NCI-H524 (cell line): ENCODE data around the gene IGF2BP2.
"Not testable (repeated sequence)": the region's sequence is repeated elsewhere in the genome, so short reads cannot be mapped to it uniquely, and the experiment has no call there.

Experiments used
- DNase-seq, 2 experiments: peaks; one replicate each; lab custom pipeline; 2025; lab: John Stamatoyannopoulos, UW

Gene IGF2BP2

DNA sequence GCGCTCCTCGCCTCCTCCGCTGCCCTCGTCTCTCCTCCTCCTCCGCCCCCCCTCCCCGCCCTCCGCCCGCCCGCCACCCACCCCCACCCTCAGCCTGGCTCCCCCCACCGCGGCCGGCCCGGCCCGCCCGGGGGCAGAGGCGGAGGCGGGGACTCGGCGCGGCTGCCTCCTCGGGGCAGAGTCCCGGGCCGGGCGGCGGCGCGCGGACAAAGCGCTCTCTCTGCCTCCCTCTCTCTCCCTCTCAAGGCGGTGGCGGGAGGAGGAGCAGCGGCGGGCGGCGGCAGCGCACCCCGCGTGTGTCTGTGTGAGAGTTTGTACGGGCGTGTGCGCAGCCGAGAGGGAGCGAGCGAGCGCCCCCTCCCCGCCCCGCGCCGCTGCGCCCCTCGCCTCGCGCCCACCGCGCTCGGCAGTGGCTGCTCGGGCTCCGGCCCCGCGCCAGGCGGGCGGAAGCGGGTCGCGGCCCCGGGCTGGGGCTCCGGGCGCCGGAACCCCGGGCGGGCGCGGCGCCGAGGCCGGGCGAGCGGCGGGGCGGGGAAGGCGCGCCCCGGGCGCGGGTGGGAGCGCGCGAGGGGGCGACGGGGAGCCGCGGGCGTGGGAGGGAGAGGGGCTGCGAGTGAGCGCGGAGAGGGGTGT lies at the start of gene IGF2BP2:
IGF2BP2 (minus strand) TSS at position 37 of the 633 bp plus-strand sequence. CDS start 82 bp downstream, outside the sequence.
- DNase-seq, result peak; percentile 42 to 72

DNA sequence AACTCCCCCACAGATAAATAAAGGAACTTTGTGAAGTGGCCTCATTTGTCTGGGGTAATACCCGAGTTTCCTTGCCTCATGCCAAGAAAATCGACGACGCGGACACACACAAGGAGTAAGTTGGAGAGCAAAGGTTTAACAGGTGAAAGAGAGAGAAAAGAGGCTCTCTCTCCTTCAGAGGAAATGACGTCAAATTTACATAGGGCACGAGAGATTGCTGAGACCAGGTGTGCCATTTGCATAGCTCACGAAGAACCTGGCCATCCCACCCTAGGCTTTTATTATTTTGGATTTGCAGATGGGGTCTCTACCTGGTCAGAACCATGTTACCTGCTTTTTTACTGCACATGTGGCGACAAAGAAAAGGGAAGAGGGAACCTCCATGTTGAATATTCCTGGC lies 49.3 kb upstream of the IGF2BP2 start:
- no peak for DNase-seq

DNA sequence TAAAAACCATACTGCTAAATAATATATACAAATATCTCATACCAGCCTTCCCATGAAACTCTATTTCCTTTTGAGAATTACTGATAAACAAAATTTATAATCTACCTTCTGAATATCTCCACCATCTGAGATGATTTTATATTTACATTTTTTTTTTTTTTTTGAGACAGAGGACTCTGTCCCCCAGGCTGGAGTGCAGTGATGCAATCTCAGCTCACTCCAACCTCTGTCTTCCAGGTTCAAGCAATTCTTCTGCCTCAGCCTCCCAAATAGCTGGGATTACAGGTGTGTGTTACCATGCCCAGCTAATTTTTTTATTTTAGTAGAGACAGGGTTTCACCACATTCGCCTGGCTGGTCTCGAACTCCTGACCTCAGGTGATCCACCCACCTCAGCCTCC lies 42.8 kb upstream of the IGF2BP2 start:
- DNase-seq, result no peak

DNA sequence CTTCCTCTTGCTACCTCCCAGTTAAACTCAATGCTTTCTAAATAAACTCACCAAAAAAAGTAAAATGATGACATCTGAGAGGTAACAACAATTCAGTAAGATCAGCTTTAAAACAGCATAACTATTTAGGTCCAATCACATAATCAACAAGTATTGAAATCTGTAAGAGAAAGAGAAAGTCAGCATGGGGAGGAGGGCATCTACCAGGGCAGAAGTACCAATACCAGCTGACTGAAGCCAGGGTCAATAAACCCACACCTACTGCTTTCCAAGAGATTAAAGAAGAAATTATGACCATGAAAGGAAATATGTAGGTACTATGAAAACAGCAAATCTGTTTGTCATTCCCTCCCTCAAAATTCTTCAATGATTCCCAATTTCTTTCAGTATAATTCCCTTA lies 42.2 kb upstream of the IGF2BP2 start:
- DNase-seq, result no peak

DNA sequence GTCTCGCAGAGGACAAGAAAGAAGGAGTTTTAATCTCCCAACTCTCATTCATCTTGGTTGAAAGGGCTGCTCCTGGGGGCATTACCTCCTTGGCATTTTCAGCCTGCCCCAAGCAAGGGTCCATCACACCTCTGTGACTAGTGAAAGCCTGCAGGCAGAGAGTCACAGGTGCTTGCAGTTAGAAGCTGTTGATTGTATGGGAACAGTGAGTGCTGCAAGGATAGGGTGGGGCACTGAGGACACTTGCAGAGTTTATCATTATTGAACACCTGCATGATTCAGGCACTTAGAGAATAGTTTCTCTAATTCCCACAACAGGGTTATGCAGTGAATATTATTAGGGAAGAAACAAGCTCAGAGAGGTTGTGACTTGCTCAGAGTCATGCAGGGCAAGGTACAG lies 41.7 kb upstream of the IGF2BP2 start:
- no peak for DNase-seq

DNA sequence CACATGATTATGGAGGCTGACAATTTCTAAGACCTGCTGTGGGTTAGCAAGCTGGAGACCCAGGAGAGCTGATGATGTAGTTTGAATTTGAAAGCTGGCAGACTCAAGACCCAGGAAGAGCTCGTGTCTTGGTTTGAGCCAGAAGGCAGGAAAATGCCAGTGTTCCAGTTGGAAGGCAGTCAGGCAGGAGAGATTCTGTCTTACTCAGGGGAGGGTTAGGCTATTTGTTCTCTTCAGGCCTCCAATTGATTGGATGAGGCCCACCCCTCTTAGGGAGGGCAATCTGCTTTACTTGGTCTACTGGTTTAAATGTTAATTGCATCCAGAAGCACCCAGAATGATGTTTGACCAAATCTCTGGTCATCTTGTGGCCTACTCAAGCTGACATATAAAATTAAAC lies 40.4 kb upstream of the IGF2BP2 start:
- no peak for DNase-seq

DNA sequence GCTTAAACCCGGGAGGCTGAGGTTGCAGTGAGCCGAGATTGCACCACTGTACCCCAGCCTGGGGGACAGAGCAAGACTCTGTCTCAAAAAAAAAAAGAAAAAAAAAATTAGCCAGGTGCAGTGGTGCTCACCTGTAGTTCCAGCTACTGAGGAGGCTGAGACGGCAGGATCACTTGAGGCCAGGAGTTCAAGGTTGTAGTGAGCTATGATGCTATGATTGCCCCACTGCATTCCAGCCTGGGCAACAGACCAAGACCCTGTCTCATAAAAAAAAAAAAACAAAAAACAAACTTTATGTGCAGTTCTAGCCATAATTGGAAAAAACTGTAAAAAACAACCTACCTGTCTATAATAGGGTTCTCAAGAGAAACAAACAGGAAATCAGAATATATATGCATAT lies 39.9 kb upstream of the IGF2BP2 start:
- no peak for DNase-seq

DNA sequence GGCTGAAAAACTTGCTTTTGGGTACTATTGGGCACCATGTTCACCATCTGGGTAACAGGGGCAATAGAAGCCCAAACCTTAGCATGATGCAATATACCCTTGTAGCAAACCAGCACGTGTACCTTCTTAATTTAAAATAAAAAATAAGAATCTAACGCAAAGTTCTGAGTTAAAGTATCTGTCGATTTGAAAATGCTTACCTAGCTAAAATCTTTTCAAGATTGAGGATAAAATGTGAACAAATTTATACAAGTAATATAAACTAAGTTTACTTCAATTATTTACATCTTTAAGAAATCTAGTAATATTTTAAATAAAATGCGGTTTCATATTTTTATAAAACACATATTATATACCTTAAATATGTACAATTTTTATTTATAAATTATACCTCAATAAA lies 38.1 kb upstream of the IGF2BP2 start:
- DNase-seq, result no peak

DNA sequence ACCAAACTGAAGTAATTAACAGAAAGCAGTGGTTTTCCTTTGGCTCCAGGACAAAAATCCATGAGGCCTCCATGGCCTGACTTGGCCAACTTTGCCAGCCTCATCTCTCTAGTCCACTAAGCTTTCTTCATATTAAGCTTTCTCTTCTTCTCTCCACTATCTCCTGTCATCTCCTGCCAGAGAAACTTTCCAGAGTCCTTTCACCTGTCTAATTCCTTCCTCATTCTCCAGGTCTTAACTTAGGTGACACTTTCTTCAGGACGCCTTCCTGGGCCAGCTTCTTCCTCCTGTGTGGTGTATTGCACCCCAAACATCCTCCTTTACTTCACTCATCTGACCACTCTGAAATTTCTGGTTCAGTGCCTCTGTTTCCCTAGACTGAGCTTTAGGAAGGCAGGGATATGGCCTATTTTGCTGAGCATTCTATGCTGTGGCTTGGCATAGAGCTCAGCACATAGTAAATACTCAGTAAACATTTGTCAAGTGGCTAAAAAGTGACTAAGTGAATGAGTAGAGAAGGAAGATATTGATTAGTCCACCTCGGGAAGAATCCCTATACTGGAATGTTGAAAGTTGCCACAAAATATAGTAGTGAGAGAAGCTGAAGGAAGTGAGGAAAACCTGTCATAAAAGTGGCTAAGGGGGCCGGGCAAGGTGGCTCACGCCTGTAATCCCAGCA lies 34.6 kb upstream of the IGF2BP2 start:
- DNase-seq, result no peak

DNA sequence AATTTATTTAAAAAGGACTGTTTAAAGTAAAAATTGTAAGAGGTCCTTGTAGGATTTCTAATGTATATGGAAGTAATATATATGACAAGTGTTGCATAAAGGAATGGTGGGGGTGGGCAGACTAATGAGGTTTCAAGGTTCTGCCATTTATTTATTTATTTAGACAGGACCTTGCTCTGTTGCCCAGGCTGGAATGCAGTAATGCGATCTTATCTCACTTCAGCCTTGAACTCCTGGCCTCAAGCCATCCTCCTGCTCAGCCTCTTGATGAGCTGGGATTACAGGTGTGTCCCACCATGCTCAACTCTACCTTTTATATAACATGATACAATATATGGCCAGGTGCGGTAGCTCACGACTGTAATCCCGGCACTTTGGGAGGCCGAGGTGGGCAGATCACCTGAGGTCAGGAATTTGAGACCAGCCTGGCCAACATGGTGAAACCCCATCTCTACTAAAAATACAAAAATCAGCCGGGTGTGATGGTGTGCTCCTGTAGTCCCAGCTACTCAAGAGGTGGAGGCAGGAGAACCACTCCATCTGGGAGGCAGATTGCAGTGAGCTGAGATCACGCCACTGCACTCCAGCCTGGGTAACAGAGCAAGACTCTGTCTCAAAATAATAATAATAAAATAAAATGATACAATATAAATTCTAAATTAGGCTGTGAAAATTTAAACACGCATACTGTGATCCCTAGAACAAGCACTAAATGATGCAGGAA lies 33.8 kb upstream of the IGF2BP2 start:
- no peak for DNase-seq

DNA sequence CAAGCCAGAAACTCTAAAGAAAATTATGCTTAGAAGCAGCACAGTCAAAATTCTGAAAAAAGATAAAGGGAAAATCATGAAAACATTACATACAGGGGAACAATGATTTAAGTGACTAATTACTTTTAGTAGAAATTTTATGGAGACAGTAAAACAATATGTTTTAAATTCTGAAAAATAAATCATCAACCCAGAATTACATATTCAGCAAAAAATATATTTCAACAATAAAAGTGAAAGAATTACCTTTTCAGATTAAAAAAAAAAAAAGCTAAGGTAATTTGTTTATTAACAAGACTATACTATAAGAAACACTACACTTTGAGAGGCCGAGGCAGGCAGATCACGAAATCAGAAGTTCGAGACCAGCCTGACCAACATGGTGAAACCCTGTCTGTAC lies 32.4 kb upstream of the IGF2BP2 start:
- no peak for DNase-seq

DNA sequence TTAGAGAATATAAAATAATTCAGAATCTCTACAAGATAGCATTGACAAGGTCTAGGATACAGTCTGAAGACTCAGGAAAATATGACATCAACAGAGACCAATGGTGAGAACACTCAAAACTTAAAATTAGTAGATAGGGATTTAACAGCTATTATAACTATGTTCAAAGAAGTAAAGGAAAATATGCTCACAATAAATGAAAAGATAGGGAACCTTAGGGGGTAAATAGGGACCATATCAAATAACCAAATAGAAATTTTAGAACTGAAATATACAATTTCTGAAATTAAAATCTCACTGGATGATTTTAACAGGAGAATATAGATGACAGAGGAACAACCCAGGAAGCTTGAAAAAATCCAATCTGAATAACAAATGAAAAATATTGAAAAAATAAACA lies 31.8 kb upstream of the IGF2BP2 start:
- DNase-seq, result no peak

DNA sequence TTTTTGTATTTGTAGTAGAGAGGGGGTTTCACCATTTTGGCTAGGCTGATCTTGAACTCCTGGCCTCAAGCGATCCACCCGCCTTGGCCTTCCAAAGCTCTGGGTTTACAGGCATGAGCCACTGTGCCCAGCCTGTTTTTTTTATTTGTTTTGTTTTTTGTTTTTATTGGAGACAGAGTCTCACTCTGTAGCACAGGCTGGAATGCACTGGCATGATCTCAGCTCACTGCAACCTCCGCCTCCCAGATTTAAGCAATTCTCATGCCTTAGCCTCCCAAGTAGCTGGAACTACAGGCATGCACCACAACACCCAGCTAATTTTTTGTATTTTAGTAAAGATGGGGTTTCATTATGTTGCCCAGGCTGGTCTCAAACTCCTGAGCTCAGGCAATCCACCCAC lies 28.9 kb upstream of the IGF2BP2 start:
- DNase-seq, result not testable (repeated sequence)

DNA sequence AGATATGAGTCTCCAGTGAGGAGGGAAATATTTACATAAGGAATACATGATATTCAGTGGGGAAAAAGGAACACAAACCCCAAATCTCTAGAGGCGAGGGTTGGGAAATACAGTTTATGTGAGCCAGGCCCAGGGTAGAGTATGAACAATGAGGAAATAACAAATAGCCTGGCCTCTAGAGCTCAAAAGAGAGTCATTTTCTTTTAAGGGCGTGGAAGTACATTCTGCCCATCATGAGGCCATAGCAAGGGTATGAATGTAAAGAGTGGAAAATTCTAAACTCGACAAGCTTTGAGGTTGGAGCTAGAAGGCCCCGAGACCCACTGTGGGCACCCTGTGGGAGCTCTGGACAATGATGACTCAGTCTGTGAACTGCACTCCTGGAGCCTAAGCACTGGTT lies 27.8 kb upstream of the IGF2BP2 start:
- DNase-seq, result no peak

DNA sequence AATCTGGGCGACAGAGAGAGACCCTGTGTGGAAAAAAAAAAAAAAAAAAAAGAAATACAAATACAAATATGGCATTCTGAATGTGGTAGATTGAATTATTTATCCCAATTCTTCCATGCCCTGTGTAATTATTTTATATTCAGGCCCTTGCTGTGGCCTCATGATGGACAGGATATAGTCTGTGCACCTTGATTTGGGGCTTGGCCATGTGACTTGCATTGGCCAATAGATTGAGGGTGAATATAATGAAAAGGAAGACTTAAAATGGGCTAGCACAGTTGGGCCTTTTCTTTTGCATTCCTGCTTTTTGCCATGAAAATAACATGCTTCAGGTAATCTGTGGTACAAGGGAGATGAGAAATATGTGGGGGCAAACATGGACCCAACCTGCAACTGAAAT lies 27.1 kb upstream of the IGF2BP2 start:
- no peak for DNase-seq

DNA sequence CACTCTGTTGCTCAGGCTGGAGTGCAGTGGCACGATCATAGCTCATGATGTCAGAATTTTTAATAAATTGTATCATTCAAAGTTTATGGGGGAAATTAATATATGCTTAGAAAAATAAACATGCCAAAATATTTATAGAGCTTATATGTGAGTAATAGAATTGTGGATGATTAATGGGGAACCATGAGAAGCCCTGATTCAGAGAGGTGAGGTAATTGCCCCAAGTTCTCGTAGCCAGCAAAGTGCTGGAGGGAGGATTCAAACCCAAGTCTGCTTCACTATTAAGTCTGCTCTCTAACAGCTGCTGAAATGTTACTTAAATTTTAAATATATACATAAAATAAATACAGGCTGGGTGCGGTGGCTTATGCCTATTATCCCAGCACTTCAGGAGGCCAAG lies 26.2 kb upstream of the IGF2BP2 start:
- DNase-seq, result no peak

DNA sequence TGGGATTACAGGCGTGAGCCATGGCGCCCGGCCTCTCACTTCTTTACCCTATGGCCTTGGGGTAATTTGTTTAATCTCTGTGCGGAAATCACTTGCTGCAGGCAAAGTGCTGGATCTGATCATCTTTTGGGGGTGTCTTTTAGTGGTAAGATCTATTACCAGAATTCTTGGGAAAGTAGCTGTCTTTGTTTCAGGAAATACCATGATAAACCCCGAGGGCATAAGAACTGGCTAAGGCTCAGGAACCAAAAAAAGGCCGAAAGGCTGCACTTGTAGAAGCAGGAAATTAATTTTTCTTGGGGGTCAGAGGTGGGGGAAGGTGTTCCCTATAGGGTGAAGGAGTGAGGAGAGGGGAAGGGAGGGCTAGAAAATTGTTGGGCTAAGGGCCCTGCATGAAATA lies 22.7 kb upstream of the IGF2BP2 start:
- no peak for DNase-seq

DNA sequence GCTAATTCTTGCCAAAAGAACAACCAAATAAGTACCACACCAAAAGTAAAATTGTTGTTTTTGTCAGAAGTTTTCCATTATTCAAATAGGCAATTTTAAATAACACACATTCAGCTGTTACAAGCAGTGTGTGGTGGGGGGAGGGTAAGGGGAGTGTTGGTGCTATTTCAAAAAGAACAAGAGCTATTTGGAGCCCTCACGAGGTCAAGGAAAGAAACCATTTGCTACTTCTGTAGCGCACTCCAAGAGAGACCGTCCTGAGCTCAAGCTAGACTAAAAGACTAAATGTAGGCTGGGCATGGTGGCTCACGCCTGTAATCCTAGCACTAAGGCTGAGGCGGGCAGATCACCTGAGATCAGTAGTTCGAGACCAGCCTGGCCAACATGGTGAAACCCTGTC lies 21.2 kb upstream of the IGF2BP2 start:
- no peak for DNase-seq

DNA sequence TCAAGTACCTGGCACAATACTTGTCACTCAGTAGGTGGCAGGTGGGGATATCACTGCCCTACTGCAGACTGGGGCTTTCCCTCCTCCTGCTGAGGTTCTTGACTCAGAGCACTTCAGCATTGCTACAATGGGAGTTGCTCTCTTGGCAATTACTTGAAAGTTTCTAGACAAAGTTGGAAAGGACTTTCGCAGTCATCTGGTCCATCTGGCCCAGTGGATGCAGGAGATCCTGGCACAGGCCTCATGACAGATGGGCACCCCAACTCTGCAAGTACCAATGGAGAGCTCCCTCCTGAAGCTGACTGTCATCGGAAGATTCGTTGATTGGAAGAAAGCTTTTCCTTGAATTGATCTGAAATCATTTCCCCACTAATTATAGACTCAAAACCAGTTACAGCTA lies 19.2 kb upstream of the IGF2BP2 start:
- DNase-seq, result peak in 1 of 2 experiments; percentile 23

DNA sequence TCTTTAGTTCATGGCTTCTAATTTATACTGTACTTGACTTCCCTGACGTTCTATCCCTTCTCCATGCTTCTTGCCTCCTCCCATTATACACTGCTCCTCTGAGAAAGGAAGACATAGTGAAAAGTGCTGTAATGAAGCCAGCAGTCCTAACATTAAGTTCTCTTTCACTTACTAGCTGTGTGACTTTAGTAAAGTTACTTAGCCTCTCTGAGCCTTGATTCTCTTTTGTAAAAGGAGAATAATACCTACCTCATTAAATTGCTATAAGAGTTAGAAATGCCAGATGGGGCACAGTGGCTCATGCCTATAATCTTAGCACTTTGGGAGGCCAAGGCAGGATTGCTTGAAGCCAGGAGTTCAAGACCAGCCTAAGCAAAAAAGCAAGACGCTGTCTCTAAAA lies 18.8 kb upstream of the IGF2BP2 start:
- DNase-seq, result no peak

DNA sequence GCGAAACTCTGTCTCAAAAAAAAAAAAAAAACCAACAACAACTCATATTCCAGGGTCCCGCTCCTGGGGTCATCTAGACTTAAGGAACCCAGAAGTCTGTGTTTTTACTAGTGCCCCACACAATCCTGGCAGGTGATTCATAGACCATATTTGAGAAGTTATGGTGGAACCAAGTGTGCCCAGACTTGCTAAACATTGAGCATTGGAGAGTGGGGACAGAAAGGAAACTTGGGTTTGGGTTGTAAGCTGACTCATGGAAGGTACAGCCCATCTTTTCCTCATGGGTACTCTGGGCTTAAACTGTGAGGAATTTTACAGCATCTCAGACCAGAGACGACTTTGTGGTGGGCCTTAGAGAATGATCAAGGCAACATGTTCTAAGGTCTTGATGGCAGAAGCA lies 18.3 kb upstream of the IGF2BP2 start:
- DNase-seq, result no peak

DNA sequence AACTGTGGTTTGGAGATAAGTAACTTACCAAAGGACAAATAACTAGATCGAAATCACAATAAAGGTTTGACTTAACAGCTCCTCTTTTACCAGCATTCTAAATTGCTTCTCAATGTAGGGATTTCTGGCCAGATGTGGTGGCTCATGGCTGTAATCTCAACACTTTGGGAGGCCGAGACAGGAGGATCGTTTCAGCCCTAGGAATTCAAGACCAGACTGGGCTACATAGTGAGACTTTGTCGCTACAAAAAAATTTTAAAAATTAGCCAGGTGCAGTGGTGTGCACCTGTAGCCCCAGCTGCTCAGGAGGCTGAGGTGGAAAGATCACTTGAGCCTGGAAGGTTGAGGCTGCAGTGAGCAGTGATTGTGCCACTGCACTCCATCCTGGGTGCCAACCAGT lies 17.4 kb upstream of the IGF2BP2 start:
- no peak for DNase-seq

DNA sequence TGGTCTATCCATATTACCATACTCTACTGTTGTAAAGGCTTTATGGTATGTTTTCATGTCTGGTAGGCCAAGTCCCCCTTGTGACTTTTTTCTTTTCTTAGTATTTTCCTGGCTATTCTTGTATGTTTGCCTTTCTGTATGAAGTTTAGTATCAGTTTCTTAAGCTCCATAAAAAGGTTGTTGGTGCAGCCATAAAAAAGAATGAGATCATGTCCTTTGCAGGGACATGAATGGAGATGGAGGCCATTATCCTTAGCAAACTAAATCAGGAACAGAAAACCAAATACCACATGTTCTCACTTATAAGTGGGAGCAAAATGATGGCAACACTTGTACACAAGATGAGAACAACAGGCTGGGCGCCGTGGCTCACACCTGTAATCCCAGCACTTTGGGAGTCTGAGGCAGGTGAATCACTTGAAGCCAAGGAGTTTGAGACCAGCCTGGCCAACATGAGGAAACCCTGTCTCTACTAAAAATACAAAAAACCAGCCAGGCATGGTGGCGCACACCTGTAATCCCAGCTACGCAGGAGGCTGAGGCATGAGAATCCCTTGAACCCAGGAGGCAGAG lies 13.7 kb upstream of the IGF2BP2 start:
- DNase-seq, result not testable (repeated sequence)
